Activated T-cell treated with anti-CD3 and anti-CD28 coated beads for 1 hour (primary cell): ENCODE measurements around the gene DEK.
"Not testable (repeated sequence)": the region's sequence is repeated elsewhere in the genome, so short reads cannot be mapped to it uniquely, and the experiment has no call there.

Source experiments
- DNase-seq: peaks from one replicate; pipeline ENCODE4 v3.0.0-alpha.2; 2020; ENCODE audit warnings: low read depth

DEK gene

DNA sequence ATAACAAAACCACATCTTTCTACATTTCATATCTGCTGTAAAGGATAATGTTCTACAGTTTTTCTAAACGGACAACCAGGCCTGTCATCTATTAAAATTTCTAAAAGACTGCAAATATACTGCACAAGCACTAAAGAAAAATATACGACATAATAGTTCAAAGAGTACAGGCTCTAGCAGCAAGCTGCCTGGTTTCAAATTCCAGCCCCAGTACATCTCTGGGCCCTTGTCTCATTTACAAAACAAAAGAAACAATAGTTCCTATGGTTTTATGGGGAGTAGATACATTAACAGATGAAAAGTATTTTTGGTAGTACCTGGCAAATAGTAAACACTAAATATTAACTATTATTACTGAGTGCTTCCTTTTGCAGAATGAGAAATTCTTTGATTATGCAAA lies 24.1 kb downstream of the DEK start:
- DNase-seq: no peak

DNA sequence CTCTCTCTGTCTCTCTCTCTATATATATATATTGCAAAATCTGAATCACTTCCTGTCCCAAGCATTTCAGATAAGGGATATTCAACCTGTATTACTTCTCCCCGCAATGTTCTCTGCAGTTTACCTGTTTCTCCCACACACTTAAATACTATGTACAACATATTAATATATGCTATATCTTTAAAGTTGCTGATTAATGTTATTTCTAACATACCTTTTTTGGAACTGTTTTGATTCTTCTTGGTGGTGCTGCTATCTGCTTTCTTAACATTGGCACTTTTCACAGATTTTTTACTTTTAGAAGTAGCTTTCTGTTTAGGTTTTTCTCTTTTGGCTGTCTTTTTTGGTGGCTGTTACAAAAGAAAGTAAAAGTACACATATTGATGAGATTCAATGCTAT lies 27.2 kb downstream of the DEK start:
- DNase-seq: no peak

DNA sequence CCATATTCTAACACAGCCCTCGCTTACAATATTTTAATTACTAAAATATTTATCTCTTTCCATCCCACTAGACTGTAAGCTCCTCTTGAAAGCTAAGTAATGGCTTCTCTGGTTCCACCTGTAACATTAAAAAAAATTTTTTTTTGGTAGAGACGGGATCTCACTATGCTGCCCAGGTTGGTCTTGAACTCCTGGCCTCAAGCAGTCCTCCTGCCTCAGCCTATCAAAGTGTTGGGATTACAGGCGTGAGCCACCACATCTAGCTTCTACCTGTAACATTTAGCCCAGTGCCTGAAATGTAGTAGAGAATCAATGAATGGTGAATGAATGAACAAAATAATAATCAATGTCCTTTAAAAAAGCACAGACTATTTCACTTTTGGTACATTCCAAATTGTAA lies 28.8 kb downstream of the DEK start:
- DNase-seq: no peak

DNA sequence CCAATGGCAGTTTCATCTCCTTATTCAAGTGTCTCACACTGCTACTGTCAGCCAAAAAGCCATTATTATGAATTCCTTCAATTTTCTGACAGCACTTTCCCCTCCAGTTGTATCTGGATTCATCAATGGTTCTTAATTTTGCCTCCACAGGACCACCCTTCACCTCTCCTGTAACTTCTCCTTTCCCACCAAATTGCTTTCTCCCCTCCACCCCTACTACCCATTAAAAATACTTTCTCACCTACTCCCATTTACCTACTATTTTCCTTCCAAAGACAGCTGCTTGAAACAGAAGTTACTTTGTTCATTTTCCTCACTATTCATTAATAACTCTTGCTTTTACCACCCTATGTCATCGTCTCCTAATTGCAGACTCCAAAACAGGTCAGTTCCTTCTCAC lies 29.8 kb downstream of the DEK start:
- no peak for DNase-seq

DNA sequence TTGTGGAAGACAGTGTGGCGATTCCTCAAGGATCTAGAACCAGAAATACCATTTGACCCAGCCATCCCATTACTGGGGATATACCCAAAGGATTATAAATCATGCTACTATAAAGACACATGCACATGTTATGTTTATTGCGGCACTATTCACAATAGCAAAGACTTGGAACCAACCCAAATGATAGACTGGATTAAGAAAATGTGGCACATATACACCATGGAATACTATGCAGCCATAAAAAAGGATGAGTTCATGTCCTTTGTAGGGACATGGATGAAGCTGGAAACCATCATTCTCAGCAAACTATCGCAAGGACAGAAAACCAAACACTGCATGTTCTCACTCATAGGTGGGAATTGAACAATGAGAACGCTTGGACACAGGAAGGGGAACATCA lies 30.6 kb downstream of the DEK start:
- not testable (repeated sequence) for DNase-seq

DNA sequence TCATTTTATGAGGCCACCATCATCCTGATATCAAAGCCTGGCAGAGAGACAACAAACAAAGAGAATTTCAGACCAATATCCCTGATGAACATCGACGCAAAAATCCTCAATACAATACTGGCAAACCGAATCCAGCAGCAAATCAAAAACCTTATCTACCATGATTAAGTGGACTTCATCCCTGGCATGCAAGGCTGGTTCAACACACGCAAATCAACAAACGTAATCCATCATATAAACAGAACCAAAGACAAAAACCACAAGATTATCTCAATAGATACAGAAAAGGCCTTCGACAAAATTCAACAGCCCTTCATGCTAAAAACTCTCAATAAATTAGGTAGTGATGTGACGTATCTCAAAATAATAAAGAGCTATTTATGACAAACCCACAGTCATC lies 32.5 kb downstream of the DEK start:
- not testable (repeated sequence) for DNase-seq

DNA sequence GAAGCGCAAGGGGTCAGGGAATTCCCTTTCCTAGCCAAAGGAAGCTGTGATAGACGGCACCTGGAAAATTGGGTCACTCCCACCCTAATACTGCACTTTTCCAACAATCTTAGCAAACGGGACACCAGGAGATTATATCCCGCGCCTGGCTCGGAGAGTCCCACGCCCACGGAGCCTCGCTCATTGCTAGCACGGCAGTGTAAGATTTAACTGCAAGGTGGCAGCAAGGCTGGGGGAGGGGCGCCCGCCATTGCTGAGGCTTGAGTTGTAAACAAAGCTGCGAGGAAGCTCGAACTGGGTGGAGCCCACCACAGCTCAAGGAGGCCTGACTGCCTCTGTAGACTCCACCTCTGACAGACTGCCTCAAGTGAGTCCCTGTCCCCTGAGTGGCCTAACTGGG lies 35.7 kb downstream of the DEK start:
- not testable (repeated sequence) for DNase-seq

DNA sequence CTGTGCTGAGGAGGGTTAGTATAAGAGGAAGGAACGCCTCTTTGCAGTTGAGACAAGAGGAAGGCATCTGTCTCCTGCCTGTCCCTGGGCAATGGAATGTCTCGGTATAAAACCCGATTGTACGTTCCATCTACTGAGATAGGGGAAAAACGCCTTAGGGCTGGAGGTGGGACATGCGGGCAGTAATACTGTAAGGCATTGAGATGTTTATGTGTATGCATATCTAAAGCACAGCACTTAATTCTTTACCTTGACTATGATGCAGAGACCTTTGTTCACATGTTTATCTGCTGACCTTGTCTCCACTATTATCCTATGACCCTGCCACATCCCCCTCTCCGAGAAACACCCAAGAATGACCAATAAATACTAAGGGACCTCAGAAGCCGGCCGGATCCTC lies 37.2 kb downstream of the DEK start:
- DNase-seq: not testable (repeated sequence)

DNA sequence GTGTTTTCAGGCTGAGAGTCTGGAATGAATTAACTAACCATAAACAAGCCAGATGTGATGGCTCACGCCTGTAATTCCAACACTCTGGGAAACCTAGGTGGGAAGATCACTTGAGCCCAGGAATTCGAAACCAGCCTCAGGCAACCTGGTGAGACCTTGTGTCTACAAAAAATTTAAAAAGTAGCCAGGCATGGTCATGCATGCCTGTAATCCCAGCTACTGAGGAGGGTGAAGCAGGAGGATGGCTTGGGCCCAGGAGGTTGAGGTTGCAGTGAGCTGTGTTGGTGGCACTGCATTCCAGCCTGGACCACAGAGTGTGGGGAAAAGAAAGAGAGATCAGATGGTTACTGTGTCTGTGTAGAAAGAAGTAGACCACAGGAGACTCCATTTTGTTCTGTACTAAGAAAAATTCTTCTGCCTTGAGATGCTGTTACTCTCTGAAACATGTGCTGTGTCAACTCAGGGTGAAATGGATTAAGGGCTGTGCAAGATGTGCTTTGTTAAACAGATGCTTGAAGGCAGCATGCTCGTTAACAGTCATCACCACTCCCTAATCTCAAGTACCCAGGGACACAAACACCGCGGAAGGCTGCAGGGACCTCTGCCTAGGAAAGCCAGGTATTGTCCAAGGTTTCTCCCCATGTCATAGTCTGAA lies 37.8 kb downstream of the DEK start:
- not testable (repeated sequence) for DNase-seq

DNA sequence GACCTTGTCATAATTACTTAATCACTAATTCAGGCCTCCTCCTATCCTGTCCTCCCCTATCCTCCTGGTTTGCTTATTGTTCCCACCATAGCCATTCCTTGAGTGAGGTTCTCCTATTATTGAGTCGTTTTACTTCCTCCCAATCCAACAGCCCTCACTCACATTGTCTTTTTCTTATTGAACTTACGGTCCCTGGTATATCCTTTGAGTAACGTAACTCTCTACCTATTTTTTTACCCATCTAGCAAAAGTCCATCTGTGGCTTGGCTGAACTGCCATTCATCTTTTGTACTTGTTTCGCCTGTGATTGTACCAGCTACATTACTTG lies 43.1 kb downstream of the DEK start:
- no peak for DNase-seq

DNA sequence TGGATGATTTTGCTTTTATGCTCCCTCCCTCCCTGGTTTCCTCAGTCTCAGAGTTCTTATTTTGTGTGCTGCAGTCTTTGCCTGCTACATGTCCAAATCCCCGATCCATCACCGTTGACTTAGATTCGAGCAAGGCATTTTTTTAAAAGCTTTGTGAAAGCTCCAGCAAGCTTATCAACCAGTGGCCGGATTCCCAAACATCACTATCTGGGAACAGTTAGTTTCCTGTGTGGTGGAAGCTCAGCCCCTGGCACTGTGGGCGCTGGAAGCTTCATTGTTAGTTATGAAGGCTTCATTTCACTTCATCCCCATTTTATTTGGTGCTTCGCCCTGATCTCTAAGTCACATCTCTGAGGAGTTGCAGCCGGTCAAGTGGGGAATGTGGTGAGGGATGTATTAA lies 44.7 kb downstream of the DEK start:
- DNase-seq: no peak

DNA sequence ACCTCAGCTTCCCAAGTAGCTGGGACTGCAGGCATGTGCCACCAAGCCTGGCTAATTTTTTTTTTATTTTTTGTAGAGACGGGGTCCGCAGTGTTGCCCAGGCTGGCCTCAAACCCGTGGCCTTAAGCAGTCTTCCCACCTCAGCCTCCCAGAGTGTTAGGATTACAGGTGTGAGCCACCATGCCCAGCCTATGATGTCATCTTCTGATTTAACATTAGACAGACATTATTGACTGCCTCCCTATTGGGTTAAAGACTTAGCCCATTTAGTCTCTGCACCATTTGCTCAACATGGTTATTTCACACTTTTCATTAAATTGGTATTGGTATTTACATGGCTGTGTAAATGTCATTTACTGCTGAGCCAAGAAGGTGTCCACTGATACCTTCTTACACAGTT lies 46.1 kb downstream of the DEK start:
- no peak for DNase-seq

DNA sequence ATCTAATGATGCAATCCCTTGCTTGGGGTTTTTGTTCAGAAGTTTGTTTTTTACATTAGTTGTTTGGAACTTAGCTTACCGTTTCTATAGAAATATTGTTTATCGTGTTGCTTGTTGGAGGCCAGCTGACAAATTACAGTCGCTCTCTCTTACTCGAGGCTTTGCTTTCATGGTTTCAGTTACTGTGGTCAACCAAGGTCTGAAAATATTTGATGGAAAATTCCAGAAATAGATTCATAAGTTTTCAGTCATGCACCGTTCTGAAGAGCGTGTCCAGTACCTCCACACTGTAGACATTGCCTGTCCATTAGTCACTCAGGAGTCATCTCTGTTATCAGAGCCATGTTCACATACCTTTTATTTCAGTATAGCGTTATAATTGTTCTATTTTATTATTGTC lies 47.9 kb downstream of the DEK start:
- DNase-seq: no peak

DNA sequence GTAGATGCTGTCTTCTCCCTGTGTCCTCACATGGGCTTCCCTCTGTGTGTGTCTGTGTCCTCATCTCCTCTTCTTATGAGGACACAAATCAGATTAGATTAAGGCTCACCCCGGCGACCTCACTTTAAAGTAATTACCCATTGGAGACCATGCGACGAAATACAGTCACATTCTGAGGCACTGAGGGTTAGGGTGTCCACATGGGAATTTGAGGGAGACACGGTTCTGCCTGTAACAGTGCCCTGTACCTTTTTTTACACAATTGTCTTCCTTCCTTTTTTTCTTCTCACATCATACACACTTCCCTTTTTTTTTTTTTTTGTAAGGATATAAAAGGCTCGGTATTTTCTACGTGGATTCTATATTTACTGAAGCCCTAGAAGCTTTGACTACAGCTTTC lies 48.9 kb downstream of the DEK start:
- no peak for DNase-seq

DNA sequence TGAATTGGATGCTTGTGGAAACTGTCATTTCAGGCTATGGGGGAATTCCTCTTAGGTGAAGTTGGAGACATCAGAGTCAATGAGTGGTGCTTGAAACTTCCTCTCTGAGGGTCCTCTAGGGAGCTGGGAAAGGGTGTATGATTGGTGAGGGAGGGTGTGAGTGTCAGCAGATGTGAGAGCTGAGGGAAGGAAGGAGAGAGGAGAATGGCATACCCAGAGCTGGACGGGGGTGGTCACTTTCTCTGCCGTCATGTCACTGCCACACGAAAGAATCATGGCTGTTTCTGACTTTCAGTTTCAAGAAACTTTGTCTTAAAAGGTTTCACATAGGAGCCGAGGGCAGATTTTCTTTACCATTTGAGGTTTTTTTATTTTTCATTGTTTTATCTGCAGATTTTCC lies 50.3 kb downstream of the DEK start:
- DNase-seq: no peak

DNA sequence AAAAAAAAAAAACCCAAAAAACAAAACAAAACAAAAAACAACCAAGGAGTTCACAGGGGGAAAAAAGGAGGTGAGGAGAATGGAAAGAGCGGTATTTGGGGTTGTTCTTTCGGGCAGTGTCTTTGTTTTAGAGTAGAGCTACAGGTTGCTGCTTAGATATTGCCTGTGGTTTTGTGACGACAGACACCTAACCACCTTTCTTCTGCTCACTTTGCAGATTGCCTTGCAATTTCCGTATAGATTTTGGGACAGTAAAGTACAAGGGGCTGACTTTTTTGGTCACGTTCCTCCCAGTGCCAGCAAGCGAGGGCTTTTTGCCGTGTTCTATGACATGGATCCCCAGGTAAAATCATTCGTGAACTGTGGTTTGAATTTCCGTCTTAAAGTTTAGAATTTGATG lies 50.9 kb downstream of the DEK start:
- DNase-seq: no peak

DNA sequence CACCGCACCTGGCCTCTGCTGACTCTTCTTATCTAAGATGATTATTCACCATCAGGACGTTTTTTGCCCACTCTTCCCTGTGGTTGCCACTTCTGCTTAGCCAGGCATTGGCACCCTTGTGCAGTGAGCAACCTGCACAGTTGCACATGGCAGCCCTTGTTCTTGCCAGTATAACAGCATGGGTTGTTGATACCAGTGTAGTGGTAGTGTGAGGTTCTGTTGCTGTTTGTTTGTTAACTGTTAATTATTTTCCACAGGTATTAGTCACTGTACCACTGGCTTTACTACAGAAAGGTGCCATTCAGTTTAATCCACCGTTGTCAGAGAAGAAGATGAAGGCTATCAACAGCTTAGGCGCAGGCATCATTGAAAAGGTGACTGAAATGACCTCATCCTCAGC lies 52.1 kb downstream of the DEK start:
- DNase-seq: no peak

DNA sequence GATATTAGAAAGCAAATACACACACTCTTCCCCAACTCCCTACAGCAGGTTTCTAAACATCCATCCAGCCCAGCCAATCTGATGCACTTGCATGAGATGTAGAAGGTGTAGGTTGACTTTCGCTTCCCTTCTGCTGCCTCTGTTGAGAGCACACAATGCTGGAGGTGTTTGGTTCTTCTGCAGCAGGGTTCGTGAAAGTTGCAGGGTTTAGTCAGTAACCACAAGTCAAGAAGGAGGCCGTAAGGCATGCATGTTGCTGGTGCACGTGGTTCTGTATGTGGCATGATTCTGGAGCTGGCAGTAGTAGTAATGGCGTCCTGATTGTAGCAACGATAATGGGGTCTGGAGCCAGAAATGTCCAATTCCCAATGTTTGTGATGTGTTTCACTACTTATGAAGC lies 53.0 kb downstream of the DEK start:
- DNase-seq: no peak

DNA sequence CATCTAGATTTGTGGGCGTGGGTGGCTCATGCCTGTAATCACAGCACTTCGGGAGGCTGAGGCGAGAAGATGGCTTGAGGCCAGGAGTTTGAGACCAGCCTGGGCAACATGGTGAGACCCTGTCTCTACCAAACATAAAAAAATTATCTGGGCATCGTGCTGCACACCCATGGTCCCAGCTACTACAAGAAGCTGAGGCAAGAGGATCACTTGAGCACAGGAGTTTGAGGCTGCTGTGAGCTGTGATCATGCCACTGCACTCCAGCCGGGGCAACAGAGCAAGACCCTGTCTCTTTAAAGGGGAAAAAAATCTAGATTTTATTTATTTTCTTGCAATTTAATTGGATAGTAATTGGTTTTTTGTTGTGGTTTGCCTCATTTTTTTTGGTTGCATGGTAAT lies 53.6 kb downstream of the DEK start:
- no peak for DNase-seq

DNA sequence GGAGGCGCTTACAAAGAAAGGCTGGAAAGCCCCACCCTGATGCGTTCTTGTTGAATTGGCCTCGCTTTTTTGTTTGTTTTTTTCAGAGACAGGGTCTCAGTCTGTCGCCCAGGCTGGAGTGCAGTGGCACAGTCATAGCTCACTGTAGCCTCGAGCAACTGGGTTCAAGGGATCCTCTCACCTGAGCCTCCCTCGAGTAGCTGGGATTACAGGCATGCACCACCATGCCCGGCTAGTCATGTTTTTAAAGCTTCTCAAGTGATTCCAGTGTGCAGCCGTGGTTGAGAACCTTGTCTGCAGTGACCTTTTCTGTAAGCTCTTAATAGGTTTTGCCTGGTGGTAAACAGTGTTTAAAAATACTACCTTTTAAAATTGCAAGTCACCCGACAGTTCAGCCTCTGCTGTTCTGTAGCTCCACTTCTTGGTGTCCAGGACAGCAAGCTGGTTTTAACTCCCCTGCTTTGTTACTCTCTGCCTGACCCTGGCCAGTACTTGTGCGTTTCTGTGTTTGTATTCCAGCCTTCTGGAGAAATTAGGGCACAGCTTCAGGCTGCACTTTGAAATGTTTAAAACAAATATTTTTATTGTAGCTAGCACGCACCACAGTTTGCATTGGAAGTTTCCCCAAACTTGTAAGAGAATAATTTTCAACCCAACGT lies 54.7 kb downstream of the DEK start:
- DNase-seq: no peak

DNA sequence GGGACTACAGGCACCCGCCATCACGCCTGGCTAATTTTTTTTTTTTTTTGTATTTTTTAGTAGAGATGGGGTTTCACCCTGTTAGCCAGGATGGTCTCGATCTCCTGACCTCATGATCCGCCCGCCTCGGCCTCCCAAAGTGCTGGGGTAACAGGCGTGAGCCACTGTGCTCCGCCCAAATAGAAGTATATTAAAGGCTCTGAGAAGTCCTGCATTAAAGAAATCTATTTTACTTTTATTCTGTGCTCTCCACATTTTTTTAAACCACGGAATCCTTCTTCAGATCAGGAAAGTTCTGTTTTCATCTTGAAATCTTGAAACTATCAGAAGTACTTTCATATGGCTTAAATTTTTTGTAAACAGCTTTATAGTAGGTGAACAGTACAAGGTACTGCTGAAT lies 55.6 kb downstream of the DEK start:
- DNase-seq: not testable (repeated sequence)

DNA sequence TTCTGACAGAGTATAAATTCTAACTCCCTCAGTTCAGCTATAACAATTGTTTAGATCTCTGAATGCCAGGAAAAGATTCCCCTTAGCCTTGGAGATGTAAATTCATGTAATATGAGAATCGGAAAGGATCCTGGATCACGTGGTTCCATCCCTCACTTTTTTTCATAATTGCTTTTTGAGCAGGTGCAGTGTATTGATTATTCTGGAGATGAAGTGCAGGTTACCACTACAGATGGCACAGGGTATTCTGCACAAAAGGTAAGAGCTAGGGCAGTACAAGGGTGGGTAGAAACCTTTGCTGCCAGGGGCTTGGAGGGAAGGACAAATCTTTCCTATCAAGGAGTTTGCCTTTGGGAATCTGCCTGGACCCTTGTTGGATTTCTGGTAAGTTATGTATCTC lies 56.4 kb downstream of the DEK start:
- DNase-seq: no peak

DNA sequence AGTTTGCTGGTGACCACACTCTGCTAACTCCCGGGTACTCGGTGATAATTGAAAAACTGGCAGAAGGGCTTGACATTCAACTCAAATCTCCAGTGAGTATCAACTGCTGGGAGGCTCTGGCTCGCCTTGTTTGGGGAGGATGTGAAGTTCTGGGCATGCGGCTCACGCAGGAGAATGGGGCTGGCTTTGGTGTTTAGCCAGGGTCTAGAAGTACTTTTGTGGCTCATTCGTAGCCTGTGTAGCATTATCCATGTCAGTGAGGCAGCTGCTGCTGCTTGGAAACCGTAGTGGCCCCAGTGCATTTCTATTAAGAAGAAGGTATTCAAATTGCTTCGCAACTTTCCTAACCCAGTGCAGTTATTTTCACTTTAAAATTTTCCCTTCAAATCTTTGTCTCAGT lies 56.9 kb downstream of the DEK start:
- no peak for DNase-seq

DNA sequence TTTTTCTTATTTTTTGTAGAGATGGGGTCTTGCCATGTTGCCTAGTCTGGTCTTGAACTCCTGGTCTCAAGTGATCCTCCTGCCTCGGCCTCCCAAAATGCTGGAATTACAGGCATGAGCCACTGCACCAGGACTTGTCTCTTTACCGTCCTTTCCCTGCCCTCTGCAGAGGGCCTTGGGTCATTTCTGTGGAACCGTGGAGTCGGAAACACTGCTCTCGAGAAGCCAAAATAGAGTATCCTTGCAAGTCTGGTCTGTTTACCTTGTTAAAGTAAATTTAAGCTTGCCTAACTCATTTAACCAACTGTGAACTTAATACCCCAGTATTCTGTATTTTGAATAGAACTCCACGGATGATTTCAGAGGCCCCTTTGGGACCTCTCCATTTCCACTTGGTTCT lies 57.7 kb downstream of the DEK start:
- DNase-seq: no peak

DNA sequence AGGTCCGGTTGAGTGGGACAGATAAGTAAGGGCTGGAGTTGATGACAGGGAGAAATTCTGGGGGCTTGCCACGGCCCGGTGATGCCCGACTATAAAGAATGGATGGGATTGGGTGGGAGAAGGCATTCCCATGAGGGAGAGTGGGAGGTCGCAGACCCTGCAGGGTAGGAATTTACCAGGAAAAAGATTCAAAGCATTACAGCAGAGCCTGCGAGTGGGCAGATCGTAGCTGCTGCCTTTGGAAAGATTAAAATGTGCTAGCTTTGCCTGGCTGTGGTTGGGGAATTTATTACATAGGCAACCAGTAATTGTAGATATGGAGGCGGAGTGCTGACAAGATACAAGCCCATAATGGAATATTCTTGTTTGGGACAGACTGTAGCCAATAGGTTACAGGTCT lies 59.6 kb downstream of the DEK start:
- no peak for DNase-seq
